ENCODE results near the gene NPTX1.

- TF ChIP-seq CTCF (conservative IDR thresholded peaks at IDR 0.05 in 1 of 2, IDR thresholded peaks at IDR 0.05 in 1 of 2; ENCODE audit: extremely low read depth in 1 of 2, insufficient read depth in 1 of 2, low read depth in 1 of 2, low read length in 2 of 2) (no peak), EZH2 (IDR thresholded peaks at IDR 0.05; ENCODE audit: borderline replicate concordance, low read length) (no peak)
Observed at GRCh38 chr17:80433916-80434666, 42.3 kb downstream of the NPTX1 start.

Data from mammary epithelial cell (primary cell).